ENCODE measurements around the gene ARID5B. TPM values are rescaled to one million over a fixed set of nuclear protein-coding genes. Genes with fewer than 3 reads are reported as not detected.

Gene ARID5B
- total RNA-seq, 1 donor from 2014 or later: 81.9 TPM

DNA sequence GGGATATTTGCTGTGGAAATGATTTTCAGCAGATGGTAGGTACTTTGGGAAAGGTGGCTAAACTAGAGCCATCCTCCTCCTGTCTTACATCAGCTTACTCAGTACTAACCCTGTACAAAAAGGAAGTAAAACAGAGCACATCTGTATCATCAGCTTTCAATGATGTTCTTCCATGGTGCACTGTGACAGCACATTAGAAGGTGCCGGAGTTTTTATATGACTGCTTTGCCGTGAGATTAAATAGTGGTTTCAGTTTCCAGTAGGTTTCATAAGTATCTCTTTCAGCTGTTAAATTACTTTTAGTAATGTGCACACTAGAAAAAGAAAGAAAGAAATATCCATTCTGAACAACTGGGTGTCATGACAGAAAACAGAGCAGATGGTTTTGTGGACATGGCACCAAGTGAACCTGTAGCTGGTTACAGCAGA is 86.5 kb downstream of the ARID5B start:
- no peak for DNase-seq (ENCODE audit: low spot score)

- DNase-seq (ENCODE audit: low spot score): no peak
Observed at GRCh38 chr10:61989995-61990760, 88.7 kb downstream of the ARID5B start.

DNA sequence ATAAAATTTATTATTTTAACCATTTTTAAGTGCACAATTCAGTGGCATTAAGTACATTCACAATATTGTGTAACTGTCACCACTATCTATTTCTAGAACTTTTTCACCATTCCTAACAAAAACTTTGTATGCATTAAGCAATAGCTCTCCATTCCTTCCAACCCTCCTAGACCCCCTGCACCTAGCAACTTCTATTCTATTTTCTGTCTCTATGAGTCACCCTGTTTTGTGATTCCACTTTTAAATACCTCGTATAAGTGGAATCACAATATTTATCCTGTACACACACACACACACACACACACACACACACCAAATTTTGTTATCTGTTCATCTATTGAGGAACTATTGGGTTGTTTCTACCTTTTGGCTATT is 89.2 kb downstream of the ARID5B start:
- DNase-seq (ENCODE audit: low spot score): no peak

GRCh38 chr10:61991166-61991565 is 89.7 kb downstream of the ARID5B start:
- no peak for DNase-seq (ENCODE audit: low spot score)

- DNase-seq (ENCODE audit: low spot score): no peak
Observed at GRCh38 chr10:61992059-61992460, 90.6 kb downstream of the ARID5B start.

DNA sequence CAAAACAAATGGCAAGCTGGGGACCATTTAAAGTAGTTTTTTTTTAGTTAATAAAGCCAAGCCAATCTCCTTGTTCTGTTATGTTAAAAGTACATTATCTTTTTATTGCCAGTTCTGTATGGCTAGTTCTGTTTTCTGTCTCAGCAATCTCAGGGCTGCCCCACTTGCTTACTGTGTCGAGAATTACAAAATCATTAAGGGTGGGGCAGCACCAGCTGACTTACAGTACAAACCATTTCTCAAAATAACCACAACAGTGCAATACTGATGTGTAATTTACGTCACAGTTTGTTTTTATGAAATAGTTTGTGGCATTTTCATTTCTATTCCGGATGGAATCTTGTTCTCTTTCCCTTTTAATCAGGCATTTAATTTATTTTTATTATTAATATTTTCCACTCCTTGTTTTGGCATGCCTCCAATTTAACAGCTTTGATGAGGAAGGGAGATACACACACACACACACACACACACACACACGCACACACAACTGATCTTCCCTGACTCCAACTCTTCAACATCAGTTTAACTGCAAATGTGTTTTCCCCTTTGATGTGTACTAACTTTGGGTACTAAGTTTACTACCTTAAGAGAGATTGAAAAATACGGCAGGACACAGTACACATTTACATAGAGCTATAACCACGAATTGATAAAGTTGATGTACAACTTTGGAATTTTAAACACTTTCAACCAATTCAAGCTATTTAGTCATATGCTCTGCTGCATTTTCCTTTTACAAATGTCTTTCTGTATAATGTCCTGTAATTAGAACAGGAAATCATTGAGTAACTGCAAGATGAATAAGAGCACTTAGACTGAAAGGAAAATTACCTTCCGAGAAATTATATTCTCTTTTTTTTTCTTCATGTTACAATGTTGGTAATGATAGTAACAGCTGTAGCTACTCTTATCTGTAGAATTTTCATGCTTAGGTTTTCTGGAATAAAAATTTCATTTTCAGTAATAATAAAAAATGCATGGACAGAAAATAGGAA is 91.5 kb downstream of the ARID5B start:
- DNase-seq (ENCODE audit: low spot score): peak; percentile 93

DNA sequence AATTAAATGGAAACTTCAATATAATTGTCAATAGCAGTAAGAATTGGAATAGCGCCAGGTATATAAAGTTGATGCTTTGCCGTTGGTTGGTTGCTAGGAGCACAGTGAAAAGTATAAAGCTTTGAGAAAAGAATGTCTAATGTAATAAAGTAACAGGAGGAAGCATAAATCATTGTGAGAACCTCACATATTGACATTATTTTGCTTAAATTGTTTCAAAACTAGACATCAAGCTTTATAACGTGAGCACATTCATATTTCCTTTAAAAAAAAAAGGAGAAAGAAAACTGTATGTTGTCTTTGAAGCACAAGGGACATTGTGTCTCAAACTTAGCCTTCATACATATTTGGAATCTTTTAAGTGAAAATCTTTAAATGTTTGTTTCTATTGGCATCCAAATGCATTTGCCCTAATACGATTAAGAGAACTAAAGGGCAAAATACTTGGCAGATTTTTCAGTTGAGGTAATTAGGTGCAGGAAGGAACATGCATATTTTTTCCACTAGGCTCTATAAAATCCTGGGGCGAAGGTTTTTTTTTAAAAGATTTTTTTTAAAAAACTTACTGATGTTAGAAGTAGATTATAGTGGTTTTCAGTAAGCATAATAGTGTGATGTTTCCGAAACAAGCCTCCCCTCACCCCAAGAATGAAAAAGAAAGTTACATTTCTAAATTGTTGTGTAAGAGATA is 92.4 kb downstream of the ARID5B start:
- peak; percentile 68 for DNase-seq (ENCODE audit: low spot score)

GRCh38 chr10:61994405-61995219 is 93.1 kb downstream of the ARID5B start:
- no peak for DNase-seq (ENCODE audit: low spot score)

DNA sequence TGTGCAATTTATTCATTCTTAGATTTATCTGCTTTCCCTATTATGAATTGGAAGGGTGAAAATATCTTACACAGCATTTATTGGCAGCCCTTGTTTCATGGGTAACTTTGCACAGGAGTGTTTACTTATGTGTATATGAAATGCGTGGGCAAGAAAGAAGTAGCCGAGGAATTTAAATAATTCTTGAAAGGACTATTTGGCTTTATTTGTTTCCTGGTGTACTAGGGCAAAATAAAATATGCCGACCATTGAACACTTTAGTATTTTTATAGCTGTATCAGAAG is 93.7 kb downstream of the ARID5B start:
- DNase-seq (ENCODE audit: low spot score): no peak

DNA sequence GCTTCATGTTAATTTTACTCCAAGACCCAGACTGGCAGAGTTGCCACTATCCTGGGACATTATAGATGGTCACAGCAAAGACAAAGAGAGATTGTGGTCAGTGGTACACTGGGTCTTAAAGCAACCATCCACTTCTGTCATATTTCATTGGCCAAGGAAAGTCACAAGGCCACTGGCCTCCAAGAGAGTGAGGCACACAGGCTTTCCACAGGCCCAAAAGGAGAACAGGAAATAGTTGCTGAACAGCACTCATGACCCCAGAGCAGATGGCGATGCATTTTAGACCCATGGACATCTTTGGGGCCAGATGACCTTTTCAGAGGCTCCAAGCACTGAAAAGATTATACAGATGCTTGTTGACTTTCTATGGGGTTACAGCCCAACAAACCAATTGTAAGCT is 97.4 kb downstream of the ARID5B start:
- no peak for DNase-seq (ENCODE audit: low spot score)

GRCh38 chr10:62000037-62000603 is 98.6 kb downstream of the ARID5B start:
- no peak for DNase-seq (ENCODE audit: low spot score)

- no peak for DNase-seq (ENCODE audit: low spot score)
Observed at GRCh38 chr10:62000726-62001125, 99.2 kb downstream of the ARID5B start.

DNA sequence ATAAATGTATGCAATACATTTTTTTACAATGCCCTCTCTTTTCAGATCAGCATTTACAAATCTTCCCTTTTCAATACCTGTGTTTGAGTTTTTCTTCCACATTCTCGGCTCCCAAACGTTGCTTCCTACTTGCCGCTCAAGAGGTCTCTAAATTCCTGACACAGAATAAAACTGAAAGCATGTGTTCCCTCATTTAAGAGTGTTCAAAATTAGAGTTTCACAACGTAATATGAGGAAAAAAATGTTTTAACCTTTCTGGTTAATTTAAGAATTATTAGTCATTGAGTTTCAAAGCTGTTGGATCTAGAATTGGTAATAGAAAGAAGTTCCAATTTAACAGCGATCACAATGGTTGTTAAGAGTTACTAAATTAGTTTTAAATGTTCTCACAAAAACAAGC is 100.4 kb downstream of the ARID5B start:
- DNase-seq (ENCODE audit: low spot score): no peak

- DNase-seq (ENCODE audit: low spot score): no peak
Observed at GRCh38 chr10:62002753-62003152, 101.3 kb downstream of the ARID5B start.

- no peak for DNase-seq (ENCODE audit: low spot score)
Observed at GRCh38 chr10:62004042-62004441, 102.5 kb downstream of the ARID5B start.

- no peak for DNase-seq (ENCODE audit: low spot score)
Observed at GRCh38 chr10:62005281-62005680, 103.8 kb downstream of the ARID5B start.

GRCh38 chr10:62005687-62006086 is 104.2 kb downstream of the ARID5B start:
- no peak for DNase-seq (ENCODE audit: low spot score)

DNA sequence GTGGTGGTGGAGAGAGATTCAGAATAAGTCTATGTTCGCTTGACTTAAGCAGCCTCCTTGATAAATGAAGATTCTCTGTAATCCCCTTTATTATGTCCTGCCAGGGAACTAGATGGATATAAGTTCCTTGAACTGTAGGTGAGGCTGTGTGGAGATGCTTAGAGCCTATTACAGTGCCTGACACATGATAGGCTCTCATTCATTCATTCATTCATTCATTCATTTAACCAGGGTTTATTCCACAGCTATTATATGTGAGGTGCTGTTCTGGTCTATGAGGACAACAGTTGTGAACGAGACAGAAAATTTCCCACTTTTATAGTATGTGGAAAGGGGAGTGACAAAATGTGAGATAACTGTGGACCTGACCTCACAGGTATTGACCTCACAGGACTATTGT is 105.6 kb downstream of the ARID5B start:
- DNase-seq (ENCODE audit: low spot score): no peak

DNA sequence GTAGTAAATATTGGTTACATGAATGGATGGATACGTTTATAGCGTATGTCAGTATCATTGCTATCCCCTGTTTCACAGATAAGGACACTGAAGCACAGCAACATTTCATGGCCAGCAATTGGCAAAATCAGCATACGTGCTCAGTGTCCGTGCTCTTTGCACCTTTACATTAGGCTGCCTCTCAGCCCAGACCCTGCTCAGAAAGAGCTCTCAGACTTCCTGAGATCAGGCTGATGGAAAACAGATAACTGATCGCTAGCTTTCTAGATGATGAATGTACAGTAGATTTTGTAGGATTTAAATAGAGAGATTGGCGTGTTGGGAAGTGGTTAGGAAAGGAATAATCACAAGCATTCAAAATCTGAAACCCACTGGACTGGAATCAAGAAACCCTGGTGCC is 106.7 kb downstream of the ARID5B start:
- peak; percentile 57 for DNase-seq (ENCODE audit: low spot score)

- no peak for DNase-seq (ENCODE audit: low spot score)
Observed at GRCh38 chr10:62008946-62009345, 107.4 kb downstream of the ARID5B start.

DNA sequence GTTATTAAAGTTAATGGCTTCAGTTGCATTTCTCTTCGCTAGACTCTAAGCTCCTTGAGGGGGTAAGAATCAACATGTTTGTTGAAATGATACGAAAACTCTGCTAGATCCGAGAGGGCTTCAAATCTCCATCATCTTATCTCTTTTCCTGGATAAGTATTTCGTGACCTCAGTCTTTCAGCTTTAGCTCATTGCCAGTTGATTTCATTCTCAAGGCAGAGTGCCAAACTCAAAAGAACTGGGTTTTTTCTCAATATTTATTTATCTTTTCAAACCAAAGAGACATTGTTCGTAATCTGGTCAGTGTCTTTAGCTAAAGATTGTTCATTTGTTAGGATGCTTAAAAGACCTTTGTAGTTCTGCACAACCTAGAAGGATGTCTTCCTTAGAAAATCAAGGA is 108.9 kb downstream of the ARID5B start:
- no peak for DNase-seq (ENCODE audit: low spot score)
